Sigmoid colon (tissue), 4 donors: ENCODE measurements around the gene KLK2.

Experiments used
- CTCF ChIP-seq, 4 experiments: fragments of 450-650 bp in 3 of 4; fragments of 200-600 bp in 1 of 4; IDR thresholded peaks; one replicate each; pipeline ENCODE4 v1.5.1; 2016 to 2019; ENCODE audit warnings: antibody characterized with exemption in 4 of 4, mild to moderate bottlenecking in 3 of 4, moderate library complexity in 2 of 4
- EP300 ChIP-seq, 4 donors: sonication (generic); formaldehyde crosslinking; IDR thresholded peaks; one replicate each; pipeline ENCODE4 v1.6.1; 2017; ENCODE audit warnings: antibody characterized with exemption in 4 of 4
- POLR2A ChIP-seq, 2 donors: fragments of 450-650 bp; IDR thresholded peaks; one replicate each; pipeline ENCODE4 v1.6.1; 2016; ENCODE audit warnings: antibody characterized with exemption in 2 of 2, mild to moderate bottlenecking in 2 of 2, moderate library complexity in 2 of 2
- POLR2AphosphoS5 ChIP-seq, 4 donors: sonication (generic); formaldehyde crosslinking; IDR thresholded peaks; one replicate each; pipeline ENCODE4 v1.6.1; 2017; ENCODE audit warnings: antibody characterized with exemption in 4 of 4

GRCh38 chr19:50875795-50876422 lies 2.7 kb downstream of the KLK2 start:
- TF ChIP-seq EP300 (IDR thresholded peaks at IDR 0.05) (no peak), CTCF (IDR thresholded peaks at IDR 0.05) (no peak), POLR2A (IDR thresholded peaks at IDR 0.05) (no peak), POLR2AphosphoS5 (IDR thresholded peaks at IDR 0.05) (no peak)
